Activated T-helper 1 cell treated with anti-CD3 and anti-CD28 coated beads, Interleukin-2, amount 50 U/mL, for 16 hours (primary cell): ENCODE measurements around the gene GRIA2.
"Not testable (repeated sequence)": the region's sequence is repeated elsewhere in the genome, so short reads cannot be mapped to it uniquely, and the experiment has no call there.

ENCODE experiments used
- DNase-seq, 2 donors: peaks; one replicate each; pipeline ENCODE4 v3.0.0-alpha.2; 2020; ENCODE audit warnings: low read depth in 1 of 2, low spot score in 1 of 2

Gene GRIA2

GRCh38 chr4:157258165-157258564 lies 37.6 kb downstream of the GRIA2 start:
- DNase-seq: not testable (repeated sequence)

- DNase-seq: no peak
Observed at GRCh38 chr4:157265281-157265680, 44.8 kb downstream of the GRIA2 start.

GRCh38 chr4:157270108-157270507 lies 49.6 kb downstream of the GRIA2 start:
- no peak for DNase-seq

- DNase-seq: no peak
Observed at GRCh38 chr4:157270552-157270951, 50.0 kb downstream of the GRIA2 start.

GRCh38 chr4:157271166-157271869 lies 50.8 kb downstream of the GRIA2 start:
- DNase-seq: no peak

- DNase-seq: no peak
Observed at GRCh38 chr4:157280673-157281072, 60.1 kb downstream of the GRIA2 start.

GRCh38 chr4:157282019-157282418 lies 61.5 kb downstream of the GRIA2 start:
- no peak for DNase-seq

- no peak for DNase-seq
Observed at GRCh38 chr4:157287445-157287844, 66.9 kb downstream of the GRIA2 start.

- DNase-seq: no peak
Observed at GRCh38 chr4:157290622-157291021, 70.1 kb downstream of the GRIA2 start.

- DNase-seq: no peak
Observed at GRCh38 chr4:157291071-157291470, 70.5 kb downstream of the GRIA2 start.

- no peak for DNase-seq
Observed at GRCh38 chr4:157293673-157294072, 73.1 kb downstream of the GRIA2 start.

GRCh38 chr4:157294575-157294974 lies 74.0 kb downstream of the GRIA2 start:
- DNase-seq: no peak

GRCh38 chr4:157300701-157301100 lies 80.2 kb downstream of the GRIA2 start:
- DNase-seq: no peak

GRCh38 chr4:157303471-157303960 lies 83.0 kb downstream of the GRIA2 start:
- no peak for DNase-seq

- no peak for DNase-seq
Observed at GRCh38 chr4:157304769-157305168, 84.2 kb downstream of the GRIA2 start.

- DNase-seq: no peak
Observed at GRCh38 chr4:157312702-157313101, 92.2 kb downstream of the GRIA2 start.

- DNase-seq: no peak
Observed at GRCh38 chr4:157314906-157315305, 94.4 kb downstream of the GRIA2 start.

GRCh38 chr4:157315968-157316367 lies 95.4 kb downstream of the GRIA2 start:
- no peak for DNase-seq

GRCh38 chr4:157320092-157320491 lies 99.6 kb downstream of the GRIA2 start:
- no peak for DNase-seq

- DNase-seq: no peak
Observed at GRCh38 chr4:157327666-157328065, 107.1 kb downstream of the GRIA2 start.

GRCh38 chr4:157357887-157358286 lies 137.4 kb downstream of the GRIA2 start:
- DNase-seq: no peak

GRCh38 chr4:157358439-157358838 lies 137.9 kb downstream of the GRIA2 start:
- no peak for DNase-seq

- DNase-seq: no peak
Observed at GRCh38 chr4:157358851-157359250, 138.3 kb downstream of the GRIA2 start.
